ENCODE data around the gene BPIFB3. TPM values are rescaled to one million over a fixed set of nuclear protein-coding genes. Genes with fewer than 3 reads are reported as not detected.

Gene BPIFB3
- not detected for total RNA-seq (ENCODE audit: unreplicated experiment)
- long read RNA-seq: 0 reads

GRCh38 chr20:33053291-33054106, at the start of gene BPIFB3:
TSS of gene BPIFB3 (plus strand) at chr20:33053903. CDS start at chr20:33055436, 1,533 bp downstream.
- peaks cover 12% of the 10 kb centered on the region for H3K27me3 Mint-ChIP-seq (ENCODE audit: unreplicated experiment)

DNA sequence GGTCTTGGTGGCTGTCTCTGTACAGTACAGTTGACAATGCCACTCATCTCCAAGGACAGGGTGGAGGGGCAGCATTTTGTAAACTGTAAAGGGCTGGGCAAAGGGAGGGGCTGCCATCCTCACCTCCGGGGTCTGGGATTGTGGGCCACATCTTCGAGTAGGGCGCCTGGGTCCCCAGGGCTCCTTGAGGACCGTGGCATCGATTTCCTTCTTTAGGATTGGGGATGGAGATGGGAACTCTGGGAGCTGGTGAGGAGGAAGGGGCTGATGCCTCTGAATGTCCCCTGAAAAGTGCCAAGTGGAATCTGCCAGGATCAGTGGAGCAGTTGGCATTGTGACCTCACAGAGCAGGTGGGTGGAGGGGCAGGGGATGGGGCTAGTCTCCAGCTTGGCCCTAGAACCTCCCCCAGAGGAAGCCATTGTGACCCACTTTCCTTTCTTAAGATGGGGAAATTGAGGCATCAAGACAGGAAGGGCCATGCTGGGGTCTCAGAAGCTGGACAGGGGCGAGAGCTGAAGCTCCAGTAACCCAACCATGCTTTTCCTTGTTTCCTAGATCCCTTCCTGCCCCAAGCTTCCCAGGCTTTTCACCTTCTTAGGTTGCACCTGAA, 49.5 kb upstream of the BPIFB3 start, which contains the start of gene SUN5:
Gene SUN5 (minus strand): TSS at position 293 of the 611 bp plus-strand sequence. CDS start 93 bp downstream, at position 200.
- no peak within 1 kb of the TSS for H3K4me3 Mint-ChIP-seq (ENCODE audit: unreplicated experiment)
- H3K27me3 Mint-ChIP-seq (ENCODE audit: unreplicated experiment): peaks cover 1% of the 10 kb centered on the region
- TF ChIP-seq, protein P1, sequence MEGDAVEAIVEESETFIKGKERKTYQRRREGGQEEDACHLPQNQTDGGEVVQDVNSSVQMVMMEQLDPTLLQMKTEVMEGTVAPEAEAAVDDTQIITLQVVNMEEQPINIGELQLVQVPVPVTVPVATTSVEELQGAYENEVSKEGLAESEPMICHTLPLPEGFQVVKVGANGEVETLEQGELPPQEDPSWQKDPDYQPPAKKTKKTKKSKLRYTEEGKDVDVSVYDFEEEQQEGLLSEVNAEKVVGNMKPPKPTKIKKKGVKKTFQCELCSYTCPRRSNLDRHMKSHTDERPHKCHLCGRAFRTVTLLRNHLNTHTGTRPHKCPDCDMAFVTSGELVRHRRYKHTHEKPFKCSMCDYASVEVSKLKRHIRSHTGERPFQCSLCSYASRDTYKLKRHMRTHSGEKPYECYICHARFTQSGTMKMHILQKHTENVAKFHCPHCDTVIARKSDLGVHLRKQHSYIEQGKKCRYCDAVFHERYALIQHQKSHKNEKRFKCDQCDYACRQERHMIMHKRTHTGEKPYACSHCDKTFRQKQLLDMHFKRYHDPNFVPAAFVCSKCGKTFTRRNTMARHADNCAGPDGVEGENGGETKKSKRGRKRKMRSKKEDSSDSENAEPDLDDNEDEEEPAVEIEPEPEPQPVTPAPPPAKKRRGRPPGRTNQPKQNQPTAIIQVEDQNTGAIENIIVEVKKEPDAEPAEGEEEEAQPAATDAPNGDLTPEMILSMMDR (IDR thresholded peaks at IDR 0.05; ENCODE audit: partially characterized antibody, unreplicated experiment): no peak
- no peaks in the 10 kb centered on the region for H3K36me3 Mint-ChIP-seq (ENCODE audit: unreplicated experiment)
- H3K4me1 Mint-ChIP-seq (ENCODE audit: low read depth, unreplicated experiment): no peaks in the 10 kb centered on the region
- H3K9me3 Mint-ChIP-seq (ENCODE audit: unreplicated experiment): peaks cover 4% of the 10 kb centered on the region
- H3K27ac Mint-ChIP-seq (ENCODE audit: unreplicated experiment): no peak within 1 kb of the TSS
- DNase-seq: no peak

More at GRCh38 chr20:33053291-33054106, at the start of gene BPIFB3:
- DNase-seq: no peak
- Mint-ChIP-seq H3K4me1 (ENCODE audit: low read depth, unreplicated experiment) (peaks cover 14% of the 10 kb centered on the region), H3K9me3 (ENCODE audit: unreplicated experiment) (peaks cover 8% of the 10 kb centered on the region), H3K27ac (ENCODE audit: unreplicated experiment) (peak within 1 kb of the TSS; percentile 14), H3K4me3 (ENCODE audit: unreplicated experiment) (peak within 1 kb of the TSS; percentile 20), H3K36me3 (ENCODE audit: unreplicated experiment) (no peaks in the 10 kb centered on the region)
- TF ChIP-seq, protein P1 (IDR thresholded peaks at IDR 0.05; ENCODE audit: partially characterized antibody, unreplicated experiment): no peak

DNA sequence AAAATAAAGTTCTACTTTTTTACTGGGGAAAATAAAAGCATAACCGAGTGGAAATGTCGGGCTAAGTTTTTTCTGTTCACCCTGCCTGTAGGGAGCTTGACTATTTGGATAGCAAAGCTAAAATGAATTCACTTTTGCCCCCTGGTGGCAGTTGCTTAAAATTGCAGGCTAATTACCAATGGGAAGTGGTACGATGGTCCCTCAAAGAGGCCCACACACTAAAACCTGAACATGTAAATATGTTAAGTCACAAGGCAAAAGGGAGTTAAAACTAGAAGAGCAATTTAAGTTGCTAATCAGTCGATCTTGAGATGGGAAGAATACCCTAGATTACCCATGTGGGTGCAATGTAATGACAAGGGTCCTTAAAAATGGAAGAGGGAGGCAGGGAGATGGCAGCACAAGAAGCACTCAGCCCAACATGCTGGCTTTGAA, 48.6 kb upstream of the BPIFB3 start:
- TF ChIP-seq, protein P1 (IDR thresholded peaks at IDR 0.05; ENCODE audit: partially characterized antibody, unreplicated experiment): peak; percentile 84
- no peaks in the 10 kb centered on the region for H3K36me3 Mint-ChIP-seq (ENCODE audit: unreplicated experiment)

DNA sequence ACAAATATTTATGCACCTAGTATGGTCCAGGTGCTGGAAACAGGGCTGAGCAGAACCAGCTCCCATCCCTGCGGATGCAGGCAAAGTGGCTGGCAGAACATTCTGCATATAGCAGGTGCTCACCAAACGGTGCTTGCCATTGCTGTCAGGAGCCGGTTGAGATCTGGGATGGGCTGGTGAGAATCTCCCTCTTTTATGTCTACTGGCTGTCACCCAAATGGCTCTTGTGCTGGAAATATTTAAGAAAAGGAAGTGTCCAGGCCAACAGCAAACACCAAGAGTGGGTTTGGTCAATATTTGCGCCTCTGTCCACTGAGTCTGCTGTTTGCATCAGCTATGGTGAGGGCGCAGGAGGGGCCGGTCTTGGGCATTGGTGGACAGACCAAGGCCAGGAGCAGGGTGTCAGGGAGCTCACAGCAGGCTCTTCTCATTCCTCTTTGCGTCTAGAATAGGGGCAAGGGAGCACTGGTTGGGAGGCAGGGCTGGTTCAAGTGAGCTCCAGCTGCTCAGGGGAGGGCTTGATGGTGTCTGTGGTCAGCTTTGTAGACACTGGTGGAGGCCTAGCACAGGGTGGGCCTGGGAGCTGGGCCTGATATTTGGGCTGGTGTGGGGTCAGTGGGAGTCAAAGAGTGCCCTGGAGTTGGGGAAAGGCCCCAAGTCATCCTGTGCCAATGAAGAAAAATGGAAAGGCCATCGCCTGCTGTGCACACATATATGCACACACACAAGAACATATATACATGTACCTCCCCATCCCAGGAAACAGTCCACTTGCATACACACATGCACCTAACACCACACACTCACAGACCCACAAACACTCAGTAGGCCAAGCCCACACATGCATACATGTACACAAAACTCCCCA, 47.6 kb upstream of the BPIFB3 start:
- Mint-ChIP-seq H3K27me3 (ENCODE audit: unreplicated experiment) (peaks cover 1% of the 10 kb centered on the region), H3K27ac (ENCODE audit: unreplicated experiment) (no peak overlapping the region), H3K9me3 (ENCODE audit: unreplicated experiment) (peaks cover 4% of the 10 kb centered on the region), H3K36me3 (ENCODE audit: unreplicated experiment) (no peaks in the 10 kb centered on the region), H3K4me1 (ENCODE audit: low read depth, unreplicated experiment) (no peaks in the 10 kb centered on the region), H3K4me3 (ENCODE audit: unreplicated experiment) (no peak overlapping the region)
- TF ChIP-seq, protein P1 (IDR thresholded peaks at IDR 0.05; ENCODE audit: partially characterized antibody, unreplicated experiment): no peak
- no peak for DNase-seq

More for the DNA sequence above, 48.6 kb upstream of the BPIFB3 start:
- H3K27me3 Mint-ChIP-seq (ENCODE audit: unreplicated experiment): peaks cover 1% of the 10 kb centered on the region
- H3K4me3 Mint-ChIP-seq (ENCODE audit: unreplicated experiment): no peak overlapping the region
- no peak for DNase-seq
- no peaks in the 10 kb centered on the region for H3K4me1 Mint-ChIP-seq (ENCODE audit: low read depth, unreplicated experiment)
- no peak overlapping the region for H3K27ac Mint-ChIP-seq (ENCODE audit: unreplicated experiment)
- peaks cover 4% of the 10 kb centered on the region for H3K9me3 Mint-ChIP-seq (ENCODE audit: unreplicated experiment)

All from glutamatergic neuron (in vitro differentiated cells).